GM12878 (cell line): ENCODE measurements around the gene GPC5. TPM values are rescaled to one million over a fixed set of nuclear protein-coding genes. Genes with fewer than 3 reads are reported as not detected.

Source experiments
- ATAC-seq: fragments of 200-7000 bp; cut with Tn5 transposase; 3 replicates; pipeline ENCODE4 v1.9.1; 2020; ENCODE audit warnings: mild to moderate bottlenecking, moderate library complexity
- BruUV-seq: library from RNA; stranded (reverse); fragments of 400-500 nt; replicated peaks from 2 replicates; lab custom pipeline; 2021; lab: Mats Ljungman, UMichigan
- CTCF ChIA-PET: fragments of 300-600 bp; sonication (Branson Sonifier 250); formaldehyde crosslinking; extraction: SDS; loops from one replicate; lab custom pipeline; 2021; ENCODE audit warnings: inconsistent platforms; lab: Yijun Ruan, JAX
- POLR2A ChIA-PET: fragments of 350-600 bp; formaldehyde crosslinking; extraction: SDS; loops from one replicate; lab custom pipeline; 2021; ENCODE audit warnings: inconsistent platforms; lab: Charles Lee
- RAD21 ChIA-PET: fragments of 300-600 bp; sonication (Branson Sonifier 250); formaldehyde crosslinking; loops from one replicate; lab custom pipeline; 2023; ENCODE audit warnings: antibody characterized with exemption; ENCODE audit not compliant: unreplicated experiment; lab: Charles Lee
- SMC1A ChIA-PET: fragments of 300-600 bp; sonication (Branson Sonifier 250); formaldehyde crosslinking; loops from one replicate; lab custom pipeline; 2023; ENCODE audit not compliant: unreplicated experiment, uncharacterized antibody; lab: Charles Lee
- DNase-seq: peaks from one replicate; pipeline ENCODE4 v3.0.0-alpha.2; 2011; ENCODE audit warnings: low read depth, low spot score
- FAIRE-seq: peaks from 3 replicates; lab custom pipeline; 2011; peaks lifted over from hg19 to GRCh38; lab: Jason Lieb, UNC
- H2AFZ ChIP-seq: 2 replicates; pipeline ENCODE4 v1.6.0; 2011; ENCODE audit warnings: low read depth, low read length, control low read depth; ENCODE audit not compliant: control insufficient read depth
- H3K27ac ChIP-seq: 2 replicates; pipeline ENCODE4 v1.5.1; 2011; ENCODE audit warnings: control low read depth; ENCODE audit not compliant: control insufficient read depth, insufficient read depth
- H3K27me3 ChIP-seq, 2 experiments: replicated peaks in 1 of 2; 2 replicates each; pipeline versions ENCODE4 v1.6.0 to v1.6.1; 2011; ENCODE audit warnings: low read length in 1 of 2; ENCODE audit not compliant: control insufficient read depth in 2 of 2, insufficient read depth in 2 of 2
- H3K36me3 ChIP-seq, 2 experiments: 2 replicates each; pipeline ENCODE4 v1.5.1; 2011; ENCODE audit warnings: low read length in 1 of 2; ENCODE audit not compliant: control insufficient read depth in 2 of 2, insufficient read depth in 2 of 2
- H3K4me1 ChIP-seq: 2 replicates; pipeline ENCODE4 v1.6.1; 2011; ENCODE audit warnings: mild to moderate bottlenecking, low read length, moderate library complexity, mixed read lengths; ENCODE audit not compliant: control insufficient read depth, insufficient read depth
- H3K4me2 ChIP-seq: 2 replicates; pipeline ENCODE4 v1.6.0; 2011; ENCODE audit warnings: control low read depth; ENCODE audit not compliant: control insufficient read depth, insufficient read depth
- H3K4me3 ChIP-seq: fragments of 200-600 bp; sonication (generic); 2 replicates; pipeline ENCODE4 v1.5.1; 2016
- H3K79me2 ChIP-seq: 2 replicates; pipeline ENCODE4 v1.6.0; 2011; ENCODE audit warnings: low read length; ENCODE audit not compliant: control insufficient read depth, insufficient read depth
- H3K9ac ChIP-seq: 2 replicates; pipeline ENCODE4 v1.8.0; 2011; ENCODE audit warnings: low read length, control low read depth, mixed read lengths; ENCODE audit not compliant: control insufficient read depth, insufficient read depth
- H3K9me3 ChIP-seq: replicated peaks from 3 replicates; pipeline ENCODE4 v1.5.1; 2011; ENCODE audit warnings: mild to moderate bottlenecking, low read length; ENCODE audit not compliant: control insufficient read depth, insufficient read depth
- H4K20me1 ChIP-seq: 2 replicates; pipeline ENCODE4 v1.6.0; 2011; ENCODE audit not compliant: control insufficient read depth, insufficient read depth
- CTCF ChIP-seq, 3 experiments: IDR thresholded peaks in 2 of 3; conservative IDR thresholded peaks in 1 of 3; 2 replicates each; pipeline ENCODE4 v1.5.1; 2011; ENCODE audit warnings: low read depth in 3 of 3, low read length in 3 of 3, mild to moderate bottlenecking in 3 of 3, control low read depth in 2 of 3, moderate library complexity in 2 of 3, inconsistent platforms in 1 of 3, mixed read lengths in 1 of 3; ENCODE audit not compliant: control insufficient read depth in 2 of 3, insufficient read depth in 1 of 3; ENCODE audit errors: extremely low read depth in 1 of 3
- E2F4 ChIP-seq: IDR thresholded peaks from 2 replicates; pipeline ENCODE4 v1.6.1; 2012; ENCODE audit warnings: low read depth, low read length, improper control_type of control experiment
- KDM1A ChIP-seq: fragments of 200-600 bp; sonication (generic); IDR thresholded peaks from 2 replicates; pipeline ENCODE4 v1.6.1; 2016; ENCODE audit warnings: borderline replicate concordance
- MYC ChIP-seq: IDR thresholded peaks from 2 replicates; pipeline ENCODE4 v1.6.1; 2011; ENCODE audit warnings: mild to moderate bottlenecking, low read length, moderate library complexity, inconsistent platforms; ENCODE audit not compliant: insufficient read depth, insufficient replicate concordance, insufficient read length, severe bottlenecking
- TCF7 ChIP-seq: IDR thresholded peaks from 2 replicates; pipeline ENCODE4 v1.6.1; 2014; ENCODE audit warnings: antibody characterized with exemption, borderline replicate concordance
- ZBED1 ChIP-seq: IDR thresholded peaks from 2 replicates; pipeline ENCODE4 v1.6.1; 2016; ENCODE audit warnings: borderline replicate concordance
- ZBTB33 ChIP-seq: fragments of 450-650 bp; IDR thresholded peaks from 2 replicates; pipeline ENCODE4 v1.6.1; 2017; ENCODE audit warnings: mild to moderate bottlenecking
- ZNF687 ChIP-seq: fragments of 450-650 bp; IDR thresholded peaks from 2 replicates; pipeline ENCODE4 v1.6.1; 2017; ENCODE audit warnings: mild to moderate bottlenecking, moderate library complexity
- WGBS: methylation state at CpG from one replicate; pipeline ENCODE4 v1.1.6; 2016; ENCODE audit warnings: low lambda C conversion rate; ENCODE audit not compliant: insufficient replicate concordance, insufficient coverage; ENCODE audit errors: missing lambda C conversion rate; 5-methylcytosine and 5-hydroxymethylcytosine counted together
- in situ Hi-C: fragments of 300-500 bp; cut with MboI; formaldehyde crosslinking; loops from 9 replicates; pipeline ENCODE4 v1.14.3; 2018; ENCODE audit warnings: mixed read lengths
- intact Hi-C: fragments of 100-400 bp; cut with micrococcal nuclease; formaldehyde crosslinking; loops from one replicate; pipeline ENCODE4 v1.14.2; 2022; ENCODE audit not compliant: unreplicated experiment
- polyA plus RNA-seq, 11 experiments: library from polyadenylated mRNA; depleted of rRNA in 4 of 11; unstranded in 6 of 11; stranded (reverse) in 5 of 11; fragments of >200 nt; fragmentation: Nextera tagmentation in 4 of 11; fragmentation: Illumina TruSeq in 1 of 11; extraction: Ambion mirVana in 4 of 11; extraction: Trizol in 1 of 11; gene quantifications; 1 replicate in 1 of 11; 2 replicates in 10 of 11; pipeline versions ENCODE4 v1.2.1 to v1.2.3, GENCODE V29; 2011 to 2016; ENCODE audit warnings: inconsistent platforms in 2 of 11, missing spikeins in 2 of 11, low read depth in 1 of 11
- total RNA-seq, 4 experiments: library from RNA; depleted of rRNA in 3 of 4; stranded (reverse); fragments of >200 nt in 3 of 4; fragmentation: Illumina TruSeq in 1 of 4; extraction: Trizol in 1 of 4; gene quantifications; 2 replicates each; pipeline versions ENCODE4 v1.2.1 to v1.2.3, GENCODE V29; 2013 to 2021

Gene GPC5
- total and polyA plus RNA-seq, 10 of the 15 experiments (the other 5 are each of a cell fraction or from before 2014, with no cell fraction given): 0.05 to 0.87 (median 0.44) TPM; not detected in 1

- in situ Hi-C loops (no loop called here), intact Hi-C loops (no loop called here)
- 0% methylated on average over 1 of the region's 1 CpG for WGBS
- Histone ChIP-seq H3K4me3 (no peak overlapping the region), H2AFZ (no peak overlapping the region), H3K4me2 (no peak overlapping the region), H3K36me3 (no peaks in the 10 kb centered on the region), H3K27ac (no peak overlapping the region), H4K20me1 (no peaks in the 10 kb centered on the region), H3K4me1 (no peaks in the 10 kb centered on the region), H3K79me2 (no peaks in the 10 kb centered on the region), H3K9ac (no peak overlapping the region), H3K27me3 (no peaks in the 10 kb centered on the region), H3K9me3 (no peaks in the 10 kb centered on the region)
- no peak for FAIRE-seq
- POLR2A ChIA-PET: no interaction called here
- RAD21 ChIA-PET: interaction anchor here (0.7 kb wide), 1 partner anchor 14 kb away, joined by 3 read pairs; no protein-coding TSS in a partner anchor
- no peak for DNase-seq
- CTCF ChIA-PET: no interaction called here
- no TSS peak for BruUV-seq
- SMC1A ChIA-PET: no interaction called here
- ATAC-seq: no peak
- TF ChIP-seq KDM1A (no peak), MYC (no peak), E2F4 (no peak), TCF7 (no peak), ZBTB33 (no peak), ZBED1 (no peak), CTCF (IDR thresholded peaks at IDR 0.05 in 2 of 3, conservative IDR thresholded peaks at IDR 0.05 in 1 of 3; ENCODE audit: control insufficient read depth in 2 of 3, extremely low read depth in 1 of 3, insufficient read depth in 1 of 3, low read depth in 3 of 3, low read length in 3 of 3) (no peak), ZNF687 (no peak)
Observed at GRCh38 chr13:91593456-91593855, 195.0 kb downstream of the GPC5 start.
